Peyer's patch (tissue), 4 donors: ENCODE results near the gene RAB44.

Experiments used
- POLR2A ChIP-seq, 2 donors: fragments of 450-650 bp; IDR thresholded peaks; one replicate each; pipeline ENCODE4 v1.5.1; 2017; ENCODE audit warnings: antibody characterized with exemption in 2 of 2, mild to moderate bottlenecking in 2 of 2, moderate library complexity in 2 of 2
- TF ChIP-seq, protein P1 (sequence below), 6 experiments: fragments of 450-650 bp in 4 of 6; fragments of 200-600 bp in 2 of 6; sonication (generic) in 1 of 6; IDR thresholded peaks; one replicate each; pipeline ENCODE4 v1.5.1; 2017 to 2019; ENCODE audit warnings: antibody characterized with exemption in 6 of 6, mild to moderate bottlenecking in 3 of 6, moderate library complexity in 1 of 6

GRCh38 chr6:36769676-36770499 lies 72.3 kb downstream of the RAB44 start:
- no peak for TF ChIP-seq POLR2A (IDR thresholded peaks at IDR 0.05)
- TF ChIP-seq, protein P1, sequence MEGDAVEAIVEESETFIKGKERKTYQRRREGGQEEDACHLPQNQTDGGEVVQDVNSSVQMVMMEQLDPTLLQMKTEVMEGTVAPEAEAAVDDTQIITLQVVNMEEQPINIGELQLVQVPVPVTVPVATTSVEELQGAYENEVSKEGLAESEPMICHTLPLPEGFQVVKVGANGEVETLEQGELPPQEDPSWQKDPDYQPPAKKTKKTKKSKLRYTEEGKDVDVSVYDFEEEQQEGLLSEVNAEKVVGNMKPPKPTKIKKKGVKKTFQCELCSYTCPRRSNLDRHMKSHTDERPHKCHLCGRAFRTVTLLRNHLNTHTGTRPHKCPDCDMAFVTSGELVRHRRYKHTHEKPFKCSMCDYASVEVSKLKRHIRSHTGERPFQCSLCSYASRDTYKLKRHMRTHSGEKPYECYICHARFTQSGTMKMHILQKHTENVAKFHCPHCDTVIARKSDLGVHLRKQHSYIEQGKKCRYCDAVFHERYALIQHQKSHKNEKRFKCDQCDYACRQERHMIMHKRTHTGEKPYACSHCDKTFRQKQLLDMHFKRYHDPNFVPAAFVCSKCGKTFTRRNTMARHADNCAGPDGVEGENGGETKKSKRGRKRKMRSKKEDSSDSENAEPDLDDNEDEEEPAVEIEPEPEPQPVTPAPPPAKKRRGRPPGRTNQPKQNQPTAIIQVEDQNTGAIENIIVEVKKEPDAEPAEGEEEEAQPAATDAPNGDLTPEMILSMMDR (IDR thresholded peaks at IDR 0.05) = no peak
